GM18870 (cell line): Measurements from ENCODE around the gene CYSRT1.
A peak's percentile ranks its signal among the peaks of the same experiment; 100 is the strongest.
"Not testable (repeated sequence)": the region's sequence is repeated elsewhere in the genome, so short reads cannot be mapped to it uniquely, and the experiment has no call there.

Experiments
- ATAC-seq: cut with Tn5 transposase; IDR thresholded peaks from one replicate; pipeline ENCODE4 v1.9.1; 2021; ENCODE audit warnings: moderate library complexity; ENCODE audit not compliant: unreplicated experiment

The CYSRT1 gene

GRCh38 chr9:137235424-137236237 is 10.7 kb downstream of the CYSRT1 start:
- no peak for ATAC-seq

- ATAC-seq: no peak
These were observed 11.4 kb downstream of the CYSRT1 start for GRCh38 chr9:137236238-137236935.

DNA sequence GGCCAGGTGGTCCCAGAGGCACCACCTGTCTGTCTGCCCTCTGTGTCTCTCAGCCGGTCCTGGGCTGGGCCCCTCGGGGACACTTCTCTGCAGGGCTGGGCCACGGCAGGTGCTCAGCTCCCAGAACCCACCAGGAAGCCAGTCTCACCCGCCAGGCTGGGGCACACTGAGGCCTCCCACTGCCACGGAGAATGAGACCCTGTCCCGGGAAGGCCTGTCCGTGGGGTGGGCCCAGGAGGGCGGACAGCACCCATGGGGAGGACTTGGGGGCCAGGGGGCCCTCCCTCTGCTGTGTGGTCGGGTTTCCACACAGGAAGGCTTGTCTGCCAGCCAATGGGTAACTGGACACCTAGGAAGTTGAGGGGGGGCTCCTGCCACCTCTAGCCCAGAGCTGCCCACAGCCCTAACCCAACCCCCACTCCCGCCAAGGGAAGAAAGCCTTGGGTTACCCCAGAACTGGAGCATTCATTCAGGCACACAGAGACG is 12.0 kb downstream of the CYSRT1 start:
- ATAC-seq: no peak

DNA sequence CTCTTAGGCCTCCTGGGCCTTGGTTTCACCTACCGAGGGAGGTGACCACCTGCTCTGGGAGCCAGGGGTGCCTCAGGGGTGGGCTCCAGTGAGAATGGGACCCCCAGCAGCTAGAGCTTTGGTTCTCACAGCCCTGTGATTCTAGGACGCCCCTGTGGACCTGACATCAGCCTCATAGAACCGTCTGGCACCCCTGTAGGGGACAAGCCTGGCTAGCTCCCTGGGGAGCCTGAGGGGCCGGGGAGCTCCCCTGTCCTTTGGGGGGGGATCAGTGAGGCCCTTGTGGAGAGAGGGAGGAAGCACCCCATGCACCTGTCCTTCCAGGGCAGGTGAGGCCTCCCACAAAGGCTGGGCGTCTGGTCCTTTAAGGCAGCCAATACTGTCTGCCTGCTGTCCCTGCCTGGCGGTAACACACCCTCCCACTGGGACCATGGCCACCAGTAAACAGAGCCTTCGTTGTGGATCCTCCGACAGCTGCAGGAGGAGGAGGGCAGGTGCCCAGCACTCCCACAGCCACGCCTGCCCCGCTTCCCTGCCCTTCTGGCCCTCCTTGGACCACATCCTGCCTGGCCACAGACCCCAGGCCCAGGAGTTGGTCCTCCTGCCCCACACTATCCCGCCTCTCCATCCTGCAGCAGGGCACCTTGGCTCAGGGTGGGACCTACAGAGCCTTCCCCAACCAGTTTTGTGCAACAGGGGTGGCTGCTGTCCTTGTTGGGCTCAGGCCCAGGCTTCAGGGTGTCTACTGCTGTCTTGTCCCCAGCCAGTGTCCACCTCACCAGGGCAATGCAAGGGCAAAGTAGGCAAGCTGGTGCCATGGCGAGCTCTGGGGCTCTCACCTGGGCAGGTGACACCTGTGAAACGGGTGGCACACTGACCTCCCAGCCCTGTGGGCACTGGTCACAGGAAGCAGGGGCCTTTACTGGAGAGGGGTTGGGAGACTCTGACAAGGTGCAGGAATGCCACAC is 13.1 kb downstream of the CYSRT1 start:
- no peak for ATAC-seq

- not testable (repeated sequence) for ATAC-seq
These were observed 14.7 kb downstream of the CYSRT1 start for GRCh38 chr9:137239541-137240200.

DNA sequence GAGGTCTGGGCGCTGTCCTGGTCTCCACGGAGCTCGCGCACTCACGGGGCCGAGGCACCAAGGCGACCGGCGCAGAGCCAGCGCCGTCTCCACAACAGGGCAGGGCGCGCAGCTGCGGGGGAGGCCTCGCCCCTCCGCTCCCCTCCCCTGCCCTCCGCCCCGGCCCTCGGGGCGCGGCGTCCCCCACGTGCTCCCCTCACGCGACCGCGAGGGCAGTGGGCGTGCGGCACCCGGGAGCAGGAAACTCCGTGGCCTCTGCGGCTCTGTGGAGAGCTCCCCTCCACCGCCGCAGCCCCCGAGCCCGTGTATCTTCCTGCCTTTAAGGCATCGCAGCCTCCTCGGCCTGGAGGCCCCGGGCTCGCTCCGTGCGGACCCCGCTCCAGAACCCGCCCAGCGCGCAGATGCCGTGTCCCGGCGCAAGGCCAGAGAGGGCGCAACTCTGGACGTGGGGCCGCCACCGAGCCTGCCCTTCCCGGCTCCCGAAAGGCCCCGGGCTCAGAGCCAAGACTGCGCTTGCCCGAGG is 15.4 kb downstream of the CYSRT1 start:
- ATAC-seq: peak; percentile 2

GRCh38 chr9:137240841-137241489 is 16.0 kb downstream of the CYSRT1 start, which contains the start of gene TUBB4B:
TUBB4B (plus strand) TSS chr9:137241287; CDS start chr9:137241361, 74 bp downstream.
- ATAC-seq: peak; percentile 89

GRCh38 chr9:137241490-137242268 is 16.7 kb downstream of the CYSRT1 start:
- ATAC-seq: no peak

DNA sequence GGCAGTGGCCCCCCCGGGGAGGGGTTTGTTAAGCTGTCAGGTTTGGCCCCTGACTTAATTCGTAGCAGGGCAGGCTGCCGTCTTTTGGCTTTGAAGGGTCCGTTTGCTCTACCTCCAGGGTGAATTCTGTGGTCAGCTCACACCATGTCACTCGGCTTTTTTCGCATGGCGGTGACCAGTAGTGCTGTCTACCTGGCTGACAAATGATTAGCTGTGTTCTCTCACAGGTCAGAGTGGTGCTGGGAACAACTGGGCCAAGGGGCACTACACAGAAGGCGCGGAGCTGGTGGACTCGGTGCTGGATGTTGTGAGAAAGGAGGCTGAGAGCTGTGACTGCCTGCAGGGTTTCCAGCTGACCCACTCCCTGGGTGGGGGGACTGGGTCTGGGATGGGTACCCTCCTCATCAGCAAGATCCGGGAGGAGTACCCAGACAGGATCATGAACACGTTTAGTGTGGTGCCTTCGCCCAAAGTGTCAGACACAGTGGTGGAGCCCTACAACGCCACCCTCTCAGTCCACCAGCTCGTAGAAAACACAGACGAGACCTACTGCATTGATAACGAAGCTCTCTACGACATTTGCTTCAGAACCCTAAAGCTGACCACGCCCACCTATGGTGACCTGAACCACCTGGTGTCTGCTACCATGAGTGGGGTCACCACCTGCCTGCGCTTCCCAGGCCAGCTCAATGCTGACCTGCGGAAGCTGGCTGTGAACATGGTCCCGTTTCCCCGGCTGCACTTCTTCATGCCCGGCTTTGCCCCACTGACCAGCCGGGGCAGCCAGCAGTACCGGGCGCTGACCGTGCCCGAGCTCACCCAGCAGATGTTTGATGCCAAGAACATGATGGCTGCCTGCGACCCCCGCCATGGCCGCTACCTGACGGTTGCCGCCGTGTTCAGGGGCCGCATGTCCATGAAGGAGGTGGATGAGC is 17.6 kb downstream of the CYSRT1 start:
- no peak for ATAC-seq

GRCh38 chr9:137243266-137243625 is 18.3 kb downstream of the CYSRT1 start:
- not testable (repeated sequence) for ATAC-seq

DNA sequence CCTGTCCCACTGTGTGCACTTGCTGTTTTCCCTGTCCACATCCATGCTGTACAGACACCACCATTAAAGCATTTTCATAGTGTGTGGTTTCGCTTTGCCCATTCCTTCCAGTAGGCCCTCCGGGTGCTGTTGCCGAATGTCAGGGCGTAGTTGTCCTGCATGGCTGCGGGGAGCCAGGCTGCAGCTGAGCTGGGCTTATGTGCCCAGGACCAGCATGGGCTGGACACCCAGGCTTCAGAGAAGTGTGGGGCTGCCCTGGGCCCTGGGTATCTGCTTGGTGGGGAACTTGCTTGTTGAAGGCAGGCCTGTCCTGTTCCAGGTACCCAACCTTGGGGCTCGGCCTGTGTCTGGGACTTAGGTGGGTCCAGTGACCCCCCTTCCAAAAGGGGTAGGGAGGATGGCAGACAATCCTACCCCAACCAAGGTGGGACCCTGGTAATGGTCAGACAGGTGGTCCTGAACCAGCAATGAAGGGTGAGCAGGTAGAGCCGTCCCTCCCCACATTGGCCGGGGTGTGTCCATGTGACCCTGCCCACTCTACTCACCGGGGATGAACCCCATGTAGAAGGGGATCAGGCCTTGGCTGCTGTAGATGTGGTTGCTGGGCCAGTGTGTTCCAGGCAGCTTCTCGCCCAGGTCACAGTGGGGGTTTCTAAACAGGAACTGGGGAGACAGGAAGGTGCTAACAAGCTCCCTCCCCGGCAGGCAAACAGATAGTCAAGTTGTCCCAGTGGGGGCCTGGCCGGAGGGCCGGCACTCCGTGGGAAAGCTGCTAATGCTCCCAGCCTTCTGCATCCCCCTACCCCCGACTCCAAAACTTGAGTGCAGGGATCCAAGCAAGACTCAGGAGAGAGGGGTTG is 18.9 kb downstream of the CYSRT1 start:
- no peak for ATAC-seq

GRCh38 chr9:137244486-137245449 is 19.8 kb downstream of the CYSRT1 start:
- ATAC-seq: no peak

GRCh38 chr9:137245450-137246421 is 20.8 kb downstream of the CYSRT1 start:
- ATAC-seq: no peak

- no peak for ATAC-seq
These were observed 22.4 kb downstream of the CYSRT1 start for GRCh38 chr9:137247135-137247915.
